Lung (tissue), 12 donors: ENCODE data around the gene OGFR. TPM values are rescaled to one million over a fixed set of nuclear protein-coding genes. Genes with fewer than 3 reads are reported as not detected.

Source experiments
- ATAC-seq: fragments of 200-7000 bp; cut with Tn5 transposase; one replicate; pipeline ENCODE4 v1.9.1; 2020; ENCODE audit warnings: moderate number of reproducible peaks; ENCODE audit not compliant: insufficient read depth, low FRiP score
- DNase-seq, 3 donors: peaks; one replicate each; pipeline ENCODE4 v3.0.0-alpha.2; 2013 to 2017
- H3K27ac ChIP-seq, 2 donors: one replicate each; pipeline ENCODE4 v1.5.1; 2013; ENCODE audit warnings: mild to moderate bottlenecking in 2 of 2, moderate library complexity in 2 of 2, control low read depth in 1 of 2, inconsistent platforms in 1 of 2, low read depth in 1 of 2, low read length in 1 of 2
- H3K27me3 ChIP-seq, 3 donors: one replicate each; pipeline ENCODE4 v1.5.1; 2013; ENCODE audit warnings: low read length in 2 of 3; ENCODE audit not compliant: control insufficient read depth in 3 of 3, insufficient read depth in 3 of 3
- H3K36me3 ChIP-seq, 4 donors: one replicate each; pipeline ENCODE4 v1.5.1; 2013; ENCODE audit warnings: low read length in 4 of 4, mild to moderate bottlenecking in 1 of 4, moderate library complexity in 1 of 4; ENCODE audit not compliant: control insufficient read depth in 4 of 4, insufficient read depth in 4 of 4
- H3K4me1 ChIP-seq, 5 donors: one replicate each; pipeline ENCODE4 v1.5.1; 2013; ENCODE audit warnings: low read length in 5 of 5, mild to moderate bottlenecking in 2 of 5, moderate library complexity in 1 of 5; ENCODE audit not compliant: control insufficient read depth in 5 of 5, insufficient read depth in 5 of 5
- H3K4me3 ChIP-seq: one replicate; pipeline ENCODE4 v1.5.1; 2013; ENCODE audit warnings: mild to moderate bottlenecking, control low read depth, moderate library complexity
- H3K9ac ChIP-seq, 2 donors: one replicate each; pipeline ENCODE4 v1.5.1; 2013; ENCODE audit warnings: low read length in 2 of 2, control low read depth in 1 of 2; ENCODE audit not compliant: insufficient read depth in 1 of 2
- H3K9me3 ChIP-seq, 4 donors: one replicate each; pipeline ENCODE4 v1.5.1; 2013; ENCODE audit warnings: low read length in 3 of 4, mild to moderate bottlenecking in 1 of 4, moderate library complexity in 1 of 4; ENCODE audit not compliant: control insufficient read depth in 4 of 4, insufficient read depth in 3 of 4
- WGBS, 2 donors: extraction: QIAGEN DNeasy Blood & Tissue Kit; methylation state at CpG; one replicate each; pipeline ENCODE4 v1.1.7; 2013; 5-methylcytosine and 5-hydroxymethylcytosine counted together
- polyA plus RNA-seq, 2 donors: library from polyadenylated mRNA; stranded (reverse); fragments of 200-250 nt; gene quantifications; one replicate each; pipeline ENCODE4 v1.2.1, GENCODE V29; 2013
- total RNA-seq, 2 donors: library from RNA; depleted of rRNA in 1 of 2; stranded (reverse); fragments of >200 nt in 1 of 2; gene quantifications; one replicate each; pipeline ENCODE4 v1.2.1, GENCODE V29; 2014 to 2021
- TF ChIP-seq, protein P1 (sequence below): IDR thresholded peaks from 2 replicates; pipeline ENCODE4 v1.5.1; 2012; ENCODE audit warnings: mild to moderate bottlenecking; ENCODE audit errors: control extremely low read depth, extremely low read depth
- donor health status: control.
- donor health status: control.
- donor health status: Bipolar disorder and iron deficiency.
- donor health status: healthy.
- donor health status: DM: yes; HTN: yes; CAD: no.

Gene OGFR
- total and polyA plus RNA-seq, 4 donors: 38.0 to 73.1 (median 63.9) TPM

DNA sequence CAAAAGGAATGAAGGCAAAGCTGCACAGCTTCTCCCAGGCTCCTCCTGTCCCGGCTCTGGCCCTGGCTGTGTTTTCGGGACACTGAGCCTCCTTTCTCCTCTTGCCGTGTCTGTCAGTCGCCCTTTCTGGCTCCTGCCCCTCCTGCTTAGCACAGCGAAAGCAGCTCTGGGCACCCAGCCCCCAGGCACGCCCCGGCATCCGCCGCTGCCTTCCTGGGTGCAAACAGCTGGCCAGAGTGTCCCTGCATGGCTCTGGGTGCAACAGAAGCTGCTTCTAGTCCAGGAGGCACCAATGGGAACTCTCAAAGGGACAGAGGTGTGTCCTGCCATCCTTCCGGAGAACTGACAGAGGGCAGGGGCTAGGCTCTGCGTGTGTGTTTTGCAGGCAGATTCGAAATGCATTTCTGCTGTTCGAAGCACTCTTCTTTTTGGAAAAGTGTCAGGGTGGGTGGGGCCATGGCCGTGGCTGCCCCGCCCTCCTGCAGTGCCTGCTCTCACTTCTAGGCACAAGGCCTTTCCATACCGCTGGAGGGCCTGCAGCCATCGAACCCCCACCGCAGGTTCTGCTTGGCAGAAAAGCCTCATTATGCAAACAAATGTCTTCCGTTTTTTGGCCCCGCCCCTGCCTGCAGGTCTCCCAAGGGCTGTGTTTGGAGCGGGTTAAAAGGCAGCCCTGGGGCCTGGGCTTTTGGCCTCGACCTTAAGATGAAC lies 27.7 kb downstream of the OGFR start:
- no peaks in the 10 kb centered on the region for H3K36me3 ChIP-seq
- no peak overlapping the region for H3K4me3 ChIP-seq
- H3K4me1 ChIP-seq: peaks cover 0 to 24% (median 7%) of the 10 kb centered on the region in 5 donors
- WGBS, 2 donors: 33% methylated on average over 21 to 22 of the region's 22 CpGs
- H3K27me3 ChIP-seq: no peaks in the 10 kb centered on the region
- no peak overlapping the region for H3K9ac ChIP-seq
- DNase-seq (peak; percentile 17 to 84 (median 29)), ATAC-seq (no peak)
- H3K9me3 ChIP-seq: no peaks in the 10 kb centered on the region
- TF ChIP-seq, protein P1, sequence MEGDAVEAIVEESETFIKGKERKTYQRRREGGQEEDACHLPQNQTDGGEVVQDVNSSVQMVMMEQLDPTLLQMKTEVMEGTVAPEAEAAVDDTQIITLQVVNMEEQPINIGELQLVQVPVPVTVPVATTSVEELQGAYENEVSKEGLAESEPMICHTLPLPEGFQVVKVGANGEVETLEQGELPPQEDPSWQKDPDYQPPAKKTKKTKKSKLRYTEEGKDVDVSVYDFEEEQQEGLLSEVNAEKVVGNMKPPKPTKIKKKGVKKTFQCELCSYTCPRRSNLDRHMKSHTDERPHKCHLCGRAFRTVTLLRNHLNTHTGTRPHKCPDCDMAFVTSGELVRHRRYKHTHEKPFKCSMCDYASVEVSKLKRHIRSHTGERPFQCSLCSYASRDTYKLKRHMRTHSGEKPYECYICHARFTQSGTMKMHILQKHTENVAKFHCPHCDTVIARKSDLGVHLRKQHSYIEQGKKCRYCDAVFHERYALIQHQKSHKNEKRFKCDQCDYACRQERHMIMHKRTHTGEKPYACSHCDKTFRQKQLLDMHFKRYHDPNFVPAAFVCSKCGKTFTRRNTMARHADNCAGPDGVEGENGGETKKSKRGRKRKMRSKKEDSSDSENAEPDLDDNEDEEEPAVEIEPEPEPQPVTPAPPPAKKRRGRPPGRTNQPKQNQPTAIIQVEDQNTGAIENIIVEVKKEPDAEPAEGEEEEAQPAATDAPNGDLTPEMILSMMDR: no peak
- no peak overlapping the region for H3K27ac ChIP-seq

DNA sequence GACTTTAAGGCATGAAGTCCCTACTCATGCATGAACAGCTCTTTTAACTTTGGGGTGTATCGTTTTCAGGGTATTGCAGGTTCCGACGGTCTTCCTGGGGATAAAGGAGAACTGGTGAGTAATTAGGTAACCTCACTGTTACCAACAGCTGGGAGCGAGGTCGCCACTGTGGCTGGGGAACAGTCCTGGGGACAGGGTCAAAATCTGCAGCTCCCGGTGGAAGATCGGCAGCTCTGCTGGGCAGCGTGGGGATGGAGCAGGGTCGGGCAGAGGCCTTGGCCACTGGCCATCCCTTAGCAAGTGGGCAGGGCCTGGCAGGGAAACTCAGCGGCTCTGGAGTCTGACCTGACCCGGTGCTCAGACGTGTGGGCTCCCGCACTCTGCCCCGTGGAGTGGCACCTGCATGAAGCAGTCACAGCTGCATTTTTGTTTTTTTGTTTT lies 28.3 kb downstream of the OGFR start:
- Histone ChIP-seq H3K27ac (no peak overlapping the region), H3K9me3 (no peaks in the 10 kb centered on the region), H3K9ac (no peak overlapping the region), H3K4me3 (no peak overlapping the region), H3K36me3 (no peaks in the 10 kb centered on the region), H3K4me1 (peaks cover 0 to 24% (median 7%) of the 10 kb centered on the region in 5 donors), H3K27me3 (no peaks in the 10 kb centered on the region)
- DNase-seq: peak in 1 of 3 donors; percentile 12
- no peak for ATAC-seq
- WGBS, 2 donors: 30 to 36% methylated on average over 14 of the region's 14 CpGs
- TF ChIP-seq, protein P1: no peak

DNA sequence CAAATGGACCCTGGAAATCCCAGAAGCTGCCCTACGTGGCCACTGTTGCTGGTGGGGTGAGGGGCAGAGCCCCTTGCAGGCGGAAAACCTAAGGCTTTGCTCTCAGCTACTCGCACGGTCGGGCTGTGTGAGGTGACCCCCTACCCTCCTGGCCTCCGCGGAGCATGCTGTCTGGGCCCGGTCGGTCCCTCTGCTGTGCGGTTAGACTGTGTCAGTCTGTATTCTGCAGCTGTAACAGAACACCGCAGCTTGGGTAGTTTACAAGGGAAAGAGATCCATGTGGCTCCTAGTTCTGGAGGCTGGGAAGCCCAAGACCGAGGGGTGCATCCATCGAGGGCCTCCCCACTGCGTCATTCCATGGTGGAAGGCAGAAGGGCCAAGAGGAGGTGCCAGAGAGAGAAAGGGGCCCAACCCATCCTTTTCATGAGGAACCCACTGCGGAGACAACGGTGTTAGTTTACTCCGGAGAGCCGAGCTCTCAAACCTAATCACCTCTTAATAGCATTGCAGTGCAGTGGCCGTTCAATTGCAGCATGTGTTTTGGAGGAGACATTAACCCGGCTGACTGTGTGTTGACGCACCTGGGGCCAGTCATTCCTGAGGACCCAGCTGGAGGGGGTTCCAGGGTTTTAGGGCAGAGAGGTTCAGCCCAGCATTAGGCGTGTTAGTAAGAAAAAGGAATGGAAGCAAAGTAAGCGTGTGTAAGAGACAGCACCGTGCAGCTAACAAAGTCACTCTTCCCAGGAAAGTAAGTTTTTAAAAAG lies 30.5 kb downstream of the OGFR start:
- ATAC-seq (no peak), DNase-seq (no peak)
- Histone ChIP-seq H3K36me3 (no peaks in the 10 kb centered on the region), H3K4me1 (peaks cover 0 to 24% (median 7%) of the 10 kb centered on the region in 5 donors), H3K27me3 (no peaks in the 10 kb centered on the region), H3K9me3 (no peaks in the 10 kb centered on the region), H3K27ac (no peak overlapping the region), H3K4me3 (no peak overlapping the region), H3K9ac (no peak overlapping the region)
- TF ChIP-seq, protein P1: no peak
- WGBS, 2 donors: 91 to 96% methylated on average over 24 of the region's 24 CpGs
